RWPE1 (cell line): ENCODE measurements around the gene CKAP4.

Experiments
- CTCF ChIA-PET: fragments of 350-600 bp; sonication (Branson Sonifier 250); formaldehyde crosslinking; extraction: SDS; loops from one replicate; lab custom pipeline; 2021; lab: Yijun Ruan, JAX
- POLR2A ChIA-PET: fragments of 400-600 bp; formaldehyde crosslinking; extraction: SDS; loops from one replicate; lab custom pipeline; 2020; ENCODE audit warnings: antibody characterized with exemption; ENCODE audit not compliant: low non-redundant PET; lab: Yijun Ruan, JAX
- DNase-seq: peaks from one replicate; pipeline ENCODE4 v3.0.0; 2012; ENCODE audit warnings: low spot score
- H3K27ac ChIP-seq: fragments of 450-650 bp; 2 replicates; pipeline ENCODE4 v1.5.1; 2017
- TF ChIP-seq, protein P1 (sequence below): fragments of 450-650 bp; conservative IDR thresholded peaks from 2 replicates; pipeline ENCODE4 v1.5.1; 2017; ENCODE audit warnings: low read depth, mild to moderate bottlenecking

Gene CKAP4

DNA sequence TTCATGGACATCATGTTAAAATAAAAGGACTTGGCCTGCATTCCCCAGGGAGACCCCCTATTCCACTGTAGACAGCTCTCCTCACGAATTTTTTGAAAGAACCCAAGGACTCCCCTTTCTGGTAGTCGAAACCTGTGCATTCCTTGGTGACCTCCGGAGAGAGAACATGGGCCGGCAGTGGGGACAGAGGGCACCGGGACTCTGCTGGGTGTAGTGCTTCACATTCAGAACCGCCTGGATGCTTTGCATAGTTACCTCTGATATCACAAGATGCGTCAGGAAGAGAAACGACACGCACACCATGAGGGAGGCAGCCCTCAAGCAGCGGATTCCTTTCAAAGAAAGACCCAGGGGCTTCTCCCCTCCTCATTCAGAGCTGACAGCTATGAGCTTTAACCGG is 9.7 kb downstream of the CKAP4 start:
- POLR2A ChIA-PET, result no interaction called here
- TF ChIP-seq, protein P1, sequence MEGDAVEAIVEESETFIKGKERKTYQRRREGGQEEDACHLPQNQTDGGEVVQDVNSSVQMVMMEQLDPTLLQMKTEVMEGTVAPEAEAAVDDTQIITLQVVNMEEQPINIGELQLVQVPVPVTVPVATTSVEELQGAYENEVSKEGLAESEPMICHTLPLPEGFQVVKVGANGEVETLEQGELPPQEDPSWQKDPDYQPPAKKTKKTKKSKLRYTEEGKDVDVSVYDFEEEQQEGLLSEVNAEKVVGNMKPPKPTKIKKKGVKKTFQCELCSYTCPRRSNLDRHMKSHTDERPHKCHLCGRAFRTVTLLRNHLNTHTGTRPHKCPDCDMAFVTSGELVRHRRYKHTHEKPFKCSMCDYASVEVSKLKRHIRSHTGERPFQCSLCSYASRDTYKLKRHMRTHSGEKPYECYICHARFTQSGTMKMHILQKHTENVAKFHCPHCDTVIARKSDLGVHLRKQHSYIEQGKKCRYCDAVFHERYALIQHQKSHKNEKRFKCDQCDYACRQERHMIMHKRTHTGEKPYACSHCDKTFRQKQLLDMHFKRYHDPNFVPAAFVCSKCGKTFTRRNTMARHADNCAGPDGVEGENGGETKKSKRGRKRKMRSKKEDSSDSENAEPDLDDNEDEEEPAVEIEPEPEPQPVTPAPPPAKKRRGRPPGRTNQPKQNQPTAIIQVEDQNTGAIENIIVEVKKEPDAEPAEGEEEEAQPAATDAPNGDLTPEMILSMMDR, result no peak
- CTCF ChIA-PET, result no interaction called here

DNA sequence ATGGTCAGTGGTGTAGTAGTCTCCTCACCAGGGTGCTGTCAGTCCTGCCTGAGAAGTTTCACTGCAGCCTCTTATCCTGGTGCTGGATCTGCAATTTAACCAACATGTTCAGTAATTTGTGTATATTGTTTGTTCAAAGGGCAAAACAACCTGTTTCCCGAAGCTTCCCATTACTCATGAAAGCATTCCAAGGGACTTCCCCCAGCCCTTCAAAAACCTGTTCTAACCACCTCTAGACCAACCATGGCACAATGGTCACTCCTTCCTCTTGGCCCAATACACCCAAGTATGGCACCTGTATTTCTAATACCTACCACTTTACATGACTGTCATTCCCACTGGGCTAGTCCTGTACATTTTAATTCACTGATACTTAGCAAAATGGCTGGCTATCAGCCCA is 12.1 kb downstream of the CKAP4 start:
- POLR2A ChIA-PET, result no interaction called here
- TF ChIP-seq, protein P1, result no peak
- DNase-seq, result no peak
- CTCF ChIA-PET, result interaction anchor here (0.7 kb wide), 1 partner anchor 46 kb away, joined by 3 read pairs; no protein-coding TSS in a partner anchor
- no peak overlapping the region for H3K27ac ChIP-seq

More for the DNA sequence above, 9.7 kb downstream of the CKAP4 start:
- DNase-seq, result no peak
- no peak overlapping the region for H3K27ac ChIP-seq

DNA sequence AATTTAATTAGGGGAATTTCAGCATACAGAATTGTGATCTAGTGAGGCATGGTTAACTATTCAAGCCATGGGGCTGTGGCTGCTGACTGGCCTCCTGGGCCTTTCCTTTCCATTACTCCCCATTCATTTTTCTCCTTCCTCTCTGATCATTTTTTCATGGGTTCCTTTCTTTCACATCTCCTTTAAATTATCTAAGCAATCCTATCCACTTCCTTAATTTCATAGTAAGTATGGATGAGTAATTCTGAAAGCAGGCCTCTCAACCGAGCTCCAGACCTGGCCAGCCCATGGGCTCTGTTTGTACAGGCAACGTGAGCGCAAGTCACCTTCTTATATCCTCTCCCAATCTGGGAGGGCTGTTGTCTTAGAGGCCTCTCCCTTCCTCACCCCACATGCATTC is 13.4 kb downstream of the CKAP4 start:
- CTCF ChIA-PET, result no interaction called here
- TF ChIP-seq, protein P1, result no peak
- H3K27ac ChIP-seq, result peak overlapping the region; percentile 53
- no peak for DNase-seq
- POLR2A ChIA-PET, result no interaction called here

DNA sequence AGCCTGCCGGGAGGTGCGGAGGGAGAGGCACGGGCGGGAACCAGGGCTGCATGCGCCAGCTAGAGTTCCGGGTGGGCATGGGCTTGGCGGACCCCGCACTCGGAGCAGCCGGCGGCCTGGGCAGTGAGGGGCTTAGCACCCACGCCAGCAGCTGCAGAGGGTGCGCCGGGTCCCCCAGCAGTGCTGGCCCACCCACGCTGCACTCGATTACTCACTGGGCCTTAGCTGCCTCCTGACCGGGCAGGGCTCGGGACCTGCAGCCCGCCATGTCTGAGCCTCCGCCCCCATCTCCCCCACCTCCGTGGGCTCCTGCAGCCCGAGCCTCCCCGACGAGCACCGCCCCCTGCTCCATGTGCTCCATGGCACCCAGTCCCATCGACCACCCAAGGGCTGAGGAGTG is 14.8 kb downstream of the CKAP4 start:
- CTCF ChIA-PET, result interaction anchor here (0.6 kb wide), 1 partner anchor 671 kb away, joined by 3 read pairs; no protein-coding TSS in a partner anchor
- POLR2A ChIA-PET, result no interaction called here

DNA sequence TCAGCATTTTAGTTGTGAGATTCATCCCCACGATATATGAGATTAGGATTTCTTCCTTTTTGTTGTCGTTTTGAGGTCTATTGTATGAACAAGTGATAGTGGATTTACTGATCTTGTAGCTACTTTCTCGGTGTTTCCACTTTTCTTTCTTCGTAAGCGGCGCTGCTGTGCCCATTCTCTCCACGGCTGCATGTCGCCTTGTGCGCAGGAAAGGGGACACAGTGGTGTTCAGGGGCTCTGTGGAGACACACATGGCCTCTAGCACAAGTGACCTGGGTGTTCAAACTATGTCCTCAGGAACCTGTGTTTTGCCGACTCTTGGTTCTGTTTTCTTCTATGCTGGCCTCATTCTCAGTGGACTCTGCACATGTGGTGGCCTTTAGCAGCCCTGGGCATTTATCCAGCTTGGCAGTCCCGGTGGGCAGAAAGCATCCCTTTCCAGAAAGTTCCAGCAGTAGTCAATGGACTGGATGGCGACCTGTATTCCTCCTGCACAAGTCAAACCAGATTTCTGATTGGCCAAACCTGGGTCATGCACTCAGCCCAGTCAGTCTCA is 18.7 kb downstream of the CKAP4 start:
- CTCF ChIA-PET, result no interaction called here

More for the DNA sequence above, 14.8 kb downstream of the CKAP4 start:
- DNase-seq, result no peak
- TF ChIP-seq, protein P1, result no peak
- no peak overlapping the region for H3K27ac ChIP-seq

DNA sequence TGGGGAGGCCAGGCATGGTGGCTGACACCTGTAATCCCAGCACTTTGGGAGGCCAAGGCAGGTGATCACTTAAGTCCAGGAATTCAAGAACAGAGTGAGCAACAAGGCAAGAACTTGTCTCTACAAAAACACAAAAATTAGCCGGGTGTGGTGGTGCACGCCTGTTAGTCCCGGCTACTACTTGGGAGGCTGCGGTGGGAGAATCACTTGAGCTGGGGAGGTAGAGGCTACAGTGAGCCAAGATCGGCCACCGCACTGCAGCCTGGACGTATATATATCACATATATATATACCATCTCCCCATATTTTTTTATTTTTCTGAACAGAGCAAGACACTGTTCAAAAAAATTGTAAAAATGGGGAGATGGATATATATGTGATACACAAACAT is 19.5 kb downstream of the CKAP4 start:
- DNase-seq, result no peak
- H3K27ac ChIP-seq, result peak overlapping the region; percentile 94
- TF ChIP-seq, protein P1, result no peak
- ChIA-PET CTCF (interaction anchor here (0.6 to 1.2 kb wide), 2 partner anchors 419 to 607 kb away, joined by 3 read pairs; no protein-coding TSS in a partner anchor), POLR2A (no interaction called here)

More for the DNA sequence above, 18.7 kb downstream of the CKAP4 start:
- POLR2A ChIA-PET, result no interaction called here
- peak overlapping the region; percentile 23 for H3K27ac ChIP-seq
- DNase-seq, result no peak
- TF ChIP-seq, protein P1, result no peak
